Left kidney (tissue), 2 donors: Measurements from ENCODE around the gene WSB1. TPM values are rescaled to one million over a fixed set of nuclear protein-coding genes. Genes with fewer than 3 reads are reported as not detected.

ENCODE experiments used
- DNase-seq: peaks from one replicate; pipeline ENCODE4 v3.0.0-alpha.2; 2013
- polyA plus RNA-seq: library from polyadenylated mRNA; unstranded; fragments of 120-200 nt; gene quantifications from one replicate; pipeline ENCODE4 v1.2.1, GENCODE V29; 2013; ENCODE audit not compliant: insufficient read length

Gene WSB1
- polyA plus RNA-seq, 1 donor = 507 TPM

DNA sequence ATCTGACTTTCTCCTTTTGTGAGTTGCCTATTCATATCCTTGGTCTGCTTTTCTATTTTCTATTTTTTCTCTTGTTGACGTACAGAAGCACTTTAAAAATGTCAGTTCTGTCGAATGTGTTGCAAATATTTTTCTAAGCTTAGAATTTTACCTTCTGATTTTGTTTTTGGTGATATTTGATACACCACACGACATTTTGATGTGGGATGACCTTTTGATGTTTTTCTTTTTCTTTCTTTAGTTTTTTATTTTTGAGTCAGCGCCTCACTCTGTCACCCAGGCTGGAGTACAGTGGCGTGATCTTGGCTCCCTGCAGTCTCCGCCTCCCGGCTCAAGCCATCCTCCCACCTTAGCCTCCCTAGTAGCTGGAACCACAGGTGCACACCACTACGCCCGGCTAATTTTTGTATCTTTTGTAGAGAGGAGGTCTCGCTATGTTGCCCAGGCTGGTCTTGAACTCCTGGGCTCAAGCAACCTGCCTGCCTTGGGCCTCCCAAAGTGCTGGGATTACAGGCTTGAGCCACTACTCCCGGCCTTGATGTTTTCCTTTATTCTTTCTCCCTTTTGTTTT lies 39.6 kb downstream of the WSB1 start:
- no peak for DNase-seq

DNA sequence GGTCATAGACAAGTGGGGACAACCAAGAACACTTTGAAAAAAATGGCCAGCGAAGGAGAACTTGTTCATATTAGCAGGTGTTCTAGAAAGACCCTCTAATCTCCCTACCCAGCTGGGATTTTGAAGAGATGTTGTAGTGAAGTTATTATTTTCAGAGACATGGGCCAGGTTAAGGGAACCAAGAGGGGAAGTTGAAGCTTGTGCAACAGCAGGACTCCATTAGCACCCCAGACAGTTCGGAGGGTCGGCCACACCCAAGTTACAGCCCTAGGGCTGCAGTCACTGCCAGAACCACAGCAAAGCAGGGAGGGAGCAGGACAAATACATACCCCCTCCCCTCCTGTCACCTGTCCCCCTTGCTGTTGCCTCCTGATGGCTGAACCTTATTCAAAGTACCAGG lies 42.3 kb downstream of the WSB1 start:
- no peak for DNase-seq

DNA sequence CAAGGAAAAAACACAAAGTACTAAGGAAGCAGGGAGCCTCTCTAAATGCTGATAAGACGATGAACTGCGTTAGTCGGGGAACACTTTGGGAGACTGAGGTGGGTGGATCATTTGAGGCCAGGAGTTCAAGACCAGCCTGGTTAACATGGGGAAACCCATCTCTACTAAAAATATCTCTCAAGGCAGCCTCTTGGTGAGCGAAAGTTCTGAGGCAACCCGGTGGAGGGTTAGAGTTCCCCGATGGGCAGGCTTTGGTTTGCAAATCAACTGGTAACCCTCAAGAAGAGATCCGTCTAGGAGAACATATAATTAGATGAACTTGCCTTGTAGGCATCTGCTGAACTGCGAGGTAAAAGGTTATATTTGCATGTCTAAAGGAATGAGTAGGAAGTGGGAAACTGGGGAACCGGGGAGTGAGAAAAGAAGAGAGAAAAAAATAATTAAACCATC lies 44.6 kb downstream of the WSB1 start:
- DNase-seq = no peak

DNA sequence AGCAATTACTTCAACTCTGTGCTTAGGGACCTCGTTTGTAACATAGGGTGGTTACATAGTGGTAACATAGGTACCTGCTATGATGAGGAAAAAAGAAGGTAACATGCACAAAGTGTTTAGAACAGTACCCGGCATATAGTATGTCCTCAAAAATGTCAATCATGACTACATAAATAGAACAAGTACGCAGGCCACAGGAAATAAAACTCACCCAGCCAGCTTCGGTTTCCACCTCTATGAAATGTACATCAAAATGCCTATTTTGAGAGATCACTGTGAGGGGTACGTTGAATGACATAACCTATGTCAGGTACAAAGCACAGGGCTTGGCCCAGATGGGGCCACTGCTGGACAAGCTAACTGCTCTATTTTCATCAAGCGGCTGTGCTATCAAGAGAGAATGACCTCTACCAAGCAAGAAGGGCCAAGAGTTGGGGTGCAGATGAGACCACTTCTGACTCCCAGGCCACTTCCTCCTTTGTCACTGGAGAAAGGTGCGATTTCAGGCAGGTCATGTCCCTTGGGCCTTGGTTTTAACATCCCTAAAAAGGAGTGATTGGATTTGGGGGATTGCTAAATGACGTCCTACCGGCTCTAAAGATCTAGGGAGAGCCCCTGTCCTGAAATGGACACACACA lies 45.4 kb downstream of the WSB1 start:
- no peak for DNase-seq

DNA sequence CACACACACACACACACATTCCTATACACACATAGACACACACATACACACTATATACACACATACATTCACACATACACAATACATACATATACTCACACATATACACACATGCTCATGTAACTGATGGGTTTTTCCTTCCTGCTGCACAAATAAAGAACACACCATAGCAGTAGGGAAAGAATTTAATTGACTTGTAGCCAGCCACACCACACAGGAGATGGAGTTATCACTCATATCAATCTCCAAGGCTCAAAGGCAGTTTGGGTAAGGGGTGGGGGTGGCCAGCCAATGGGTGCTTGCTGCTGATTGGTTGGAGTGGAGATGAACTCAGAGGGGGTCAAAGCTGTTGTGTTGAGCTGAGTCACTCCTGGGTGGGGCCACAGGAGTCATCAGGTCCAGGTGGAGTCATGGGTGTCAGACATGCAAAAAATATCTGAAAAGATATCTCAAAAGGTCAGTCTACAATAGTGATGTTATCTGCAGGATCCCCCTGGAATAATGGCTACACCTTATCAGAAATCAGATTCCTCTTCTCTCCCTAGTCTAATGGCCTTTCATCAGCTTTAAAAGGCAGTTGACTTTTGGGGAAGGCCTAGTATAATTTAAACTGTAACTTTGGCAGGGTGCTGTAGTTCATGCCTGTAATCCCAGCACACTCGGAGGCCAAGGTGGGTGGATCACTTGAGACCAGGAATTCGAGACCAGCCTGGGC lies 46.1 kb downstream of the WSB1 start:
- DNase-seq = no peak

DNA sequence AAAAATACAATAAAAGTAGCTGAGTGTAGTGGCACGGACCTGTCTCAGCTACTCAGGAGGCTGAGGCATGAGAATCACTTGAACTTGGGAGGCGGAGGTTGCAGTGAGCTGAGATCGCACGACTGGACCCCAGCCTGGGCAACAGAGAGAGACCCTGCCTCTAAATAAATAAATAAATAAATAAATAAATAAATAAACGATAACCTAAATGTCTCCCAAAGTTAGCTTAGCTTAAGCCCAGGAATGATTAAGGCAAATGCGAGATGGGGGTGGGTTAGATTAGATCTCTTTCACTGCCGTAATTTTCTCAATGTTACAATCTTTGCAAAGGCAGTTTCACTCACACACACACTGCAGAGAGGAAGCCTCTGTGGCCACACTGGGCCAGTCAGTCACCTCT lies 46.7 kb downstream of the WSB1 start:
- DNase-seq = no peak

DNA sequence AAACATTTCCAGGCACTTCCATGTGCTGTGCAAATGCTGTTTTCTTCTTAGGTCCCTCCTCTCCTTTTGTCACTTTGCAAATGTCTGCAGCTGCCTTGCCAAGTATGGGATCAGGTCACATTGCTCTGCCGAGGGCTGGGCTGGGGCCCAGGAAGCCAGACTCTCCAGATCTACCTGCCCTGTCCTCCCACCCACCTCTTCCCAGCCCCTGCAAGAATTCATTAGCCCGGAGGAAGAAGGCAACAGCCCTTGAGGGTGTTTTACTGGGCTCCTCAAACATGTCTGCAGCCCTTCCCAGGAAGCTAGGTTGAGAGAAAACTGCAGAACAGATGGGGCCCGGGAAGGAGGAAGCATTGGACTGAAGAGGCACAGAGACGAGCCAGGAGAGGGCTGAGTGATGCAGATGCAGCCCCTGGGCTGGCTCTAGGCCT lies 47.1 kb downstream of the WSB1 start:
- DNase-seq = no peak

DNA sequence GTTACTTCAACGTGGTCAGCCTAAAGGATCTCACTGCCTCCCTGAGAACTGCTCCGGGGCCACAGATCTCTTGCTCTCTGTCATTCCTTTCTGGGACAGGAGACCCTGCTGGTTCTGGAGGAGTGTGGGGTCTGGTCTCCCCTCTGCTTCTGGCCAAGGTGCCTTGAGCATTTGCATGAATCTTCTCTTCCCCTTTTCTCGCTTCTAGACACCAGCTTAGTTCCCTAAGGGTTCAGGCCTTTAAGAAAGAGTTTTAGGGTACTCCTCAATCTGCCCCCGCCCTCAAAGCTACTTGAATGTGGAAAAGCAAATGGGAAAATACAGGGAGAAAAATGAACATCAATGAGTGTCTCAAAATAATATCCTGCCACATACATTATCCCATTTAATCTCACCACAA lies 48.1 kb downstream of the WSB1 start:
- no peak for DNase-seq

DNA sequence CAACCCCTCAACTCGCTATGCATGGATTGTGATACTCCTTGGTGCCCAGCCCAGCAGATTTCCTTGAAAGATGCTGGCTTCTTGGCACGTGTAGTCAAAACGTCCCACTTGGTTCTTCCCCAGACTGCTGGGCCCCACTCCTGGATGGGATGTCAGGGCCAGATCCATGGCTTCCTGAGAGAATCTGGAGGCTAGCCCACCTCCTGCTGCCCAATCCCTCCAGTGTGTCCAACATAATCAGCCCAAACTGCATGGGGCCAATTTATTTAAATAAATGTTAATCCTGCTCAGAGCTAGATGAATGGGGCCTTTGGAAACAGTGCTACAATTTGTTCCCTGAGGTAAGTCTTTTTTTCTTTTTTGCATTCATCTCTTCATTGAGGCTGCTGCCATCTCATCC lies 49.4 kb downstream of the WSB1 start:
- DNase-seq = no peak

DNA sequence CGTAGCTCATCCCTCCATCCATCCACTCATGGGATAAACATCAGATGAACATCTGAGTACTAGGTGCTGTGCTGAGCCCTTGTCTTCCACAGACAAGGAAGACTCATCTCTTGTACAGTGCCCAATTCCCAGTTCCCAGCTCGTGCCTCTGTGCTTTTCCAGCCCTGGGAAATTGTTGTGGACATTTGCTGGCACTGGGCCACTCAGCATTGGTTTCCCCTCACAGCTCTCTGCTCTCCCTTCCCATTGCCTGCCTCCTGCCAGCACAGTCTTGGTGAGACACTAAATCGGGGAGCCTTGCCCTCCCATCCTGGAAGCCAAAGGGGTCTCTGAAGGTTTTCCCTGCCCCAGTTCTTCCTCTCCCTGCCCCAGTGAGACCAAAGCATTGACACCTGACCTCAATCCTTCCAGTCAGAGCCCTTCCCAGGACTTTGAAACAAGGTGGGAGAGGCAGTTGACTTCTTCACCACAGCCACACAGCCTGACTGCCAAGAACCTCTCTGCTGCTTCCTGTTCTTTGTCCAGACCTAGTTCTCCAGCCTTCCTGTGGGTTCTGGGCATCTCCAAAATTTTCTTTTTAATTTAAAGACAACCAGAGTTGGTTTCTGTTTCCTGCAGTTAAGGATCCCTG lies 50.2 kb downstream of the WSB1 start:
- no peak for DNase-seq

DNA sequence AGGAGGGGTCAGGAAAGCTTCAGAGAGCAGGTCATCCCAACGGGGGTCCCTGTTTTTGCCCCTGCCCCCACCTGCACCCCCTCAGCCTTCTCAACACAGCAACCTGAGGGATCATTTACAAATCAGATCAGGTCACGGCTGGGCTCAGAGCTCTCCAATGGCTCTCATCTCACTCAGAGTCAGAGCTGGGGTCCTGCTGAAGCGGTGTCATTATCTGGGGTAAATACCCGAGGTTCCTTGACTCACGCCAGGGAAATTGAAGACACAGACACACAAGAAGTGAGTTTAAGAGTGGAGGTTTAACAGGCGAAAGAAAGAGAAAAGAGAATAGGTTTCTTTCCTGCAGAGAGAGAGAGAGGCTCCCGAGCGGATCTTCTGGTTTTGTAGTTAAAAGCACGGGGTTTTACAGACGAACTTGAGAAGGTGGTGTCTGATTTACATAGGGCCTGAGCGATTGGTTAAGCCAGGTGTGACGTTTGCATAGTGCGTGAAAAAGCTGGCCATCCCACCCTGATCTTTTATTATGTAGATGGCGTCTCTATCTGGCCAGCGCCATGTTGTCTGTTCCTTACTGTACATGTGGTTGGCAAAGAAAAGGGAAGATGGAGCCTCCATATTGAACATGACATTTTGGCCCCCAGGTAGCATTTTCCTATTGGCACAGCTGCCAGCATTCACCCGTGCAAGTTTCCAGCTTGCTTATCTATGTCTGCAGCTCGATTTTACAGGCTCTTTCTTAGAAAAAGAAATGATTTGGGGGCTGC lies 51.4 kb downstream of the WSB1 start:
- DNase-seq = peak; percentile 82

DNA sequence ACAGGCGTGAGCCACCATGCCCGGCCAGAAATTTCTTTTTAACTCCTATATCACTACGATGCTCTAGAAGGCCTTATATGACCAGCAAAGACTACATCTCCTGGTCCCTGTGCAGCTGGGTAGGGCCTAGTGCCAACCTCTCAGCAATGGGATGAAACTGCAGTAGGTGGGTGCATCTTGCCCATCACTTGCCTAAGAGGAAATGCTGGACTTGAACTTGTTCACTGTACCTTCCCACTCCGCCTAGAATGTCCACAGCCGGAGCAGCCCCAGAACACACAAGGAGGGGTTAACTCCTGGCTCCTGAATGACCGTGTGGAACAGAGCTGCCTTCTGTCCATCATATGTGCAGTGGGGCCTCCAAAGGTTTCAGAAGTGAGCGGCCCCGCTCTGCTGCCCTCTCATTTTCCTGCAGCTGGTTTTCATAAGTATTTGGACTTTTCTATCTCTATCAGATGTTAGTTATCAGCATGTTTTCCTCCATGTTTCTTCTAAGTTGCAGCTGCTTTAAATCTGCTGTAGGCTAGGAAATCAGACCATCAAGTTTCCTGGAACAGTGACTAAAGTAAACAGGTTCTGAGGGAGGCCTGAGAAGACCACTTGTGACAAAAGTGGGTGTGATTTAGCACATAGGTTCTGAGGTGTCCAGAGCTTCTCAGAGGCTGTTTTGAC lies 52.5 kb downstream of the WSB1 start:
- DNase-seq = no peak

DNA sequence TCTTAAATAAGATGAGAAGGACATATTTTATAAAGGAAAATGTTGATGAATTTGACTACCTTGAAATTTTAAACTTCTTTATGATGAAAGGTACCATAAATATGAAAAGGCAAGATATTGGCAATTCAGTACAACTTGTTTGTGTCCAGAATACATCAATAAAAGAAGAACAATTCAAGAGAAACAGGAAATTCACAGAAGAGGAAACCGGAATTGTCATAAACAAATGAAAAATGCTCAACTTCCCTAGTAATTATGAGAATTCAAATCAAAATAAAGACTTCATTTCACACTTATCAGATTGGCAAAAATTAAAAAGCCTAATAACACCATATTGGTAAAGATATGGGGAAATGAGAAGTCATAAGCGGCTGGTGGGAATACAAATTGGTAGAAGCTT lies 54.3 kb downstream of the WSB1 start:
- DNase-seq = no peak

DNA sequence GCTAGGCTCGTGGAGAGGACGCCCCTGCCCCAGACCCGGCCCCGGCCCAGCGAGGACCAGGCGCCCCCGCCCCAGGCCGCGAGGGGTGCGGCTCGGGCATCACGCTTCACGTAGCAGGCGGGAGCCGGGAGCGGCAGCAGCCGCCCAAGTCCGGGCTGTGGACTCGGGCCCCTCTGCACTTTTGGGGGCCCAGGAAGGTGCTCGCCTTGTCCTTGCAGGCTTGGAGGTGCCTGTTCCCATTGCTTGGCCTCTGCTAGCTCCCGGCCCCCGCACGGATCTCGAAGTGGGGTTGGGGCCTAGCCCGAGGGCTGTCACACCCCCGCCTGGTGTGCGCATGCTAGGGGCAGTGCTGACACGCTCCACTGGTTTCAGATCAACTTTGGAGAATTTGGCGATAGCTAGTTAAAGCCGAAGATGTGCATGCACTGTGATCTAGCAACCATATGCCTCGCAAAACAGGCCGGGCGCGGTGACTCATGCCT lies 55.7 kb downstream of the WSB1 start:
- no peak for DNase-seq

DNA sequence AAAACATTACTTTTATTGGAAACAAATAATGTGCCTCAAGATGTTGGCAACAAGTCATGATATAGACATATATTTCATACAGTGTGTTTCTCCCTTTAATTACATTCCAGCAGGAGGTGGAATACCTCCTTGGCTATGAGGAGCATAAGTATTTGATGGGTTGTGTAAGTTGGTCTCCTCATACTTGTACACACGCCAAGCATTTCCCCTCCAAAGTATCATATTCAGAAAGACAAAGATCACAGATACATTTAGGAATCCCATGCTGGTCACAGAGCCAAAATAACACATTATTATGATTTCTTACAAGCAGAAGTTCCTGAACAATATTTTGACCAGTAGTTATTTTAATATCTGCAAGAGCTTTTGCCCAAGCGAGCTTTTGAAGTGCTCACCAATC lies 57.8 kb downstream of the WSB1 start:
- no peak for DNase-seq

DNA sequence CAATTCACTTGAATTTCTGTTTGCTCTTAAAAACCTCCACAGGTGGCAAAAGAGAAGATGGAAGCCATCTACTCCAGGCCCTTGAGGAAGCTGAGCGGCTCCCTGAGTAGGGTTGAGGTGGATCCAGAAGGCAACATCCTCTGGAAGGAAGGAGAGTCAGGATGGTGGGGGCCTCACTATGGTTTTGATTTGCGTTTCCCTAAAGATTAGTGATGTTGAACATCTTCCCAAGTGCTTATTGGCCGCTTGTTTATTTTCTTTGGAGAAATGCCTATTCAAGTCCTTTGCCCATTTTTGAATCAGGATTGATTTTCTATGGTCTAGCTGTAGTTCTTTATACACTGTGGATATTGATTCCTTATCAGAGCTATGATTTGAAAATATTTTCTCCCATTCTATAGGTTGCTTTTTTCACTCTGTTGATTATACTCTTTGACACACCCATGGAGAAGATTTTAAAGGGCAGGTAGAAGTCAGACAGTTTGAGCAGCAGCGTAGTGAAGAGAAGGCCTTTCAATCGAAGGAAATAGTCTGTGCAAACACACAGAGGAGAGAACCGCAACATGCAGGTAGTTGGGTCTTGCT lies 58.6 kb downstream of the WSB1 start:
- no peak for DNase-seq

DNA sequence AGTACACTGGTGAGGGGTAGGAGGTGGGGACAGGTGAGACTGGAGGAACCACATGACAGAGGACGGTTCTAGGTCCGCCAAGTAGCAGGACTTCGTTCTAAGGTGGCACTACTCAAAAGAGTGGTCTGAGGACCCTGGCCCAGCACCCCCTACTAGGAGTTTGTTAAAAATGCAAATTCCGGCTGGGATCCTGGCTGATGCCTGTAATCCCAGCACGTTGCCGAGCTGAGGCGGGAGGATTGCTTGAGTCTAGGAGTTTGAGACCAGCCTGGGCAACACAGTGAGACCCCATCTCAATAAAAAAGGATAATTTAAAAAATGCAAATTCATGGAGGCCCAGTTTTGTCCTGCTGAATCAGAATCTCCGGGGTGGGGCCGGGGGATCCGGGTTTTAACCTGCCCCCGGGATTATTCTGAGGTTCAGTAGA lies 59.1 kb downstream of the WSB1 start:
- DNase-seq = no peak

DNA sequence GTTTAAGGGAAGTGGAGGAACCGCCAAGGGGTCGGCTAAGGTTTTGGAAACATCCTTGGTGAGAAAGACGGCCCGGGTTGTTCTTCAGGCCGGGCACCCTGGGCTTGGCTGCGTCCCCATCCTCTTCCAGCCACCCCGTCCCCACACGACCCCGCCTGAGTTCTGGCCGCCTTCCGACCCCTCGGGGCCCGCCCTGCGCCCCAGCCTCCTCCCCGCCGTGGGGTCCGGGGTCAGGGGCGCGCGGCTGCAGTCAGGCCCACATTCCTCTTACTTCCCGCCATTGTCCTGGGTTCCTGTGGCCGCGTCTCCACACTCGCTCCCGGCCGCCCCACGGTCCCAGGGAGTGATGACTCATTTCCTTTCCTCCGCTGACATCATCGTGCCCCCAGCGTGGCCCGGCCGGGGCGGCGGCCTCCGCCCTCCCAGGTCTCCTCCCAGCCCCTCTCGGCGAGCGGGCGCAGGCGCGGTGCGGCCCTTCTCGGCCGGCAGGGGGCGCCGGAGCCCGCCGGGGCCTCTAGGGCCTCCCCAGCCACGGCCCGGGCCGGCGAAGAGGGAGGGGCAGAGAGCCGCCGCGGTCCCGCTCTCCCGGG lies 59.6 kb downstream of the WSB1 start:
- peak; percentile 88 for DNase-seq

DNA sequence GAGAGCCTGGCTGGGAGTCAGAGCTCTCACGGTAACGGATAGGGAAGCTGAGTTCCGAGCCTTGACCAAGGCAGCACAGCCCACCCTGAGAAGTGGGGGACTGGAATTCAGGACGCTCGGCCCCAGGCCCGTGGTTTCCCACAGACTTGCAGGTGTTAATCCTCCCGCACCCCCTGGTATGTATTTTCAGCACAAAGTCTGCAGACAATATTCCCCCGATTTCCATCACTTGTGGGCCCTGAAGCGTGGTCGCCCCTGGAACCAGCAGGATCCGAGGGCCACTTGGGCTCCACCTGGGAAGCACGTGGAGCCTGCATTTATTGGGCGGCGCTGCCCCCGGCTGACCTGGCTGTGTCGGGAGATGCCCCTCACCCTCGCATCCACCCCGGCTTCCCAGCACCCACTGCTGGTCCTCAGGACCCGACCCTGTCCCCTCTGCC lies 60.2 kb downstream of the WSB1 start:
- DNase-seq = no peak

DNA sequence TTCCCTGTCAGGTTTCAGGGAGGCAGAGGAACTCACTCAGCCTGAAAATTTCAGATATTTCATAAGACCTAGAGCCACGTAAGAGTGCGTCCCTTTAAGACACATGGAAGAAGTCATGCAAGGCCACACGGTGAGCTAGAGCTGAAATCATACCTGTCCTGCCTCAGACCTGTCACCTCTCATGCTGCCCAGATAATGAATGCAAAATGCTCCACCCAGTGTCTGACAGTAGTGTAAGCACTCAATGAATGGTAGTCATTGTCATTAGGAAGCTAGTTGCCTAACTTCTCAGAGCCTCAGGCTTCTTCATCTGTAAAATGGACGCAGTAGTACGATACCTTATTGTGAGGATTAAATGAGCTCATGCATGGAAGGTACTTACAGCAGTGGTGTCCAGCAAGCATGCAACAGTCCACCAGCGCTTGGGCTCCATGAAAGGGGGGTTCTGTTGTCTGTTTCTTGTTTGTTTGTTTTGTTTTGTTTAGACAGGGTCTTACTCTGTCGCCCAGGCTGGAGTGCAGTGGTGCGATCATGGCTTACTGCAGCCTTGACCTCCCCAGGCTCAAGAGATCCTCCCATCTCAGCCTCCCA lies 60.7 kb downstream of the WSB1 start:
- no peak for DNase-seq
